Mesenteric fat pad (tissue), 1 donor: ENCODE measurements around the gene TMEM120A. TPM values are rescaled to one million over a fixed set of nuclear protein-coding genes. Genes with fewer than 3 reads are reported as not detected.

ENCODE experiments used
- total RNA-seq: library from RNA; stranded (reverse); fragmentation: NEBNext Ultra II Directional; extraction: Animal tissue kit (Norgen Biotek cat#: 25700); gene quantifications from one replicate; pipeline ENCODE4 v1.2.1, GENCODE V29; 2021
- donor health status: DM: yes; HTN: yes; CAD: no.

The TMEM120A gene
- total RNA-seq, 1 donor from 2014 or later = 93.8 TPM

Other genes with a start within 250 kb of the TMEM120A start
- gene CCL26, start 222.4 kb downstream of the TMEM120A start, total RNA-seq = 21.4 TPM
- not detected for gene CCL24, start 180.8 kb downstream of the TMEM120A start, total RNA-seq
- gene RHBDD2, start 115.6 kb downstream of the TMEM120A start, total RNA-seq = 78.3 TPM
- gene POR, start 79.4 kb downstream of the TMEM120A start, total RNA-seq = 507 TPM
- gene STYXL1, start 53.4 kb upstream of the TMEM120A start, total RNA-seq = 9.7 TPM
- 128 TPM for gene MDH2, start 53.5 kb upstream of the TMEM120A start, total RNA-seq
- 4.8 TPM for gene SRRM3, start 207.3 kb upstream of the TMEM120A start, total RNA-seq